UCSD-AML1 (cell line): Measurements from ENCODE around the gene PRKD1.
"Not testable (repeated sequence)": the region's sequence is repeated elsewhere in the genome, so short reads cannot be mapped to it uniquely, and the experiment has no call there.

Source experiments
- DNase-seq: peaks from one replicate; lab custom pipeline; 2025; ENCODE audit not compliant: unreplicated experiment; lab: John Stamatoyannopoulos, UW

The PRKD1 gene

DNA sequence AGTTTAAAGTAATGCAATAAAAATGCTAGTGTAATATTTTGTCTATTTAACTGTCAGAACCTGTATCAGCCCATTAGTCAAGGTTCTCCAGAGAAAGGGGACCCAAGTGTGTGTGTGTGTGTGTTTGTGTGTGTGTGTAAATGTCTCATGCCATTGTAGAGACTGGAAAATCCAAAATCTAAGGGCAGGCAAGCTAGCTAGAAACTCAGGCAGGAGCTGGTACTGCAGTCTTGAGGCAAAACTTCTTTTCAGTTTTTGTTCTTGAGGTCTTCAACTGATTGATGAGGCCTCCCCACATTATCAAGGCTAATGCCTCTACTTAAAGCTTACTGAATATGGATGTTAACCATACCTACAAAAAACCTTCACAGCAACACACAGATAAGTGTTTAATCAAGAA lies 126.7 kb downstream of the PRKD1 start:
- no peak for DNase-seq

DNA sequence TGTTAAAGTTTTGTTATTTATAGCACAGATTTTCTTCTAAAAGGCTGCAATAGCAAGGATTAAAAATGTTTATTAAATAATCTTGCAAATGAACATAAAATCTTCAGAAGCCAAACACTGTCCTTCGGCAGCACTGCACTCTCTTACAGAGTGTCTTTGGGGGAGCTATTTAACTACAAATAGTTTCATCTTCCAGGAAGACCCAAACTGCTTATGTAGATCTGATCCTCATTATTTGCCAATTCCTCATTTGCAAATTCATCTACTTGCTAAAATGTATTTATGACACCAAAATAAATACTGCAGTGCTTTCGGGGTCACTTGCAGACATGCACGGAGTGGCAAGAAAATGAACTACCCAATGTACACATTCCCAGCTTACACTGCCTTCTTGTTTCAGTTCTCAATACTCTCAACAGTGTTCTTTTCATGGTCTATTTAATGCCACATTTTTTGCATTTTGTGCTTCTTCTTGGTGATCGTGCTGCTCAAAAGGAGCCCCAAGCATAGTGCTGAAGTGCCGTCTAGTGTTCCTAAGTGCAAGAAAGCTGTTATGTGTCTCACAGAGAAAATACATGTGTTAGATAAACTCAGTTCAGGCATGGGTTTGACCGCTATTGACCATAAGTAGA lies 128.1 kb downstream of the PRKD1 start:
- no peak for DNase-seq

- no peak for DNase-seq
These were observed 128.8 kb downstream of the PRKD1 start for GRCh38 chr14:29798811-29799210.

GRCh38 chr14:29798108-29798663 lies 129.5 kb downstream of the PRKD1 start:
- DNase-seq = no peak

GRCh38 chr14:29796853-29797252 lies 130.8 kb downstream of the PRKD1 start:
- no peak for DNase-seq

DNA sequence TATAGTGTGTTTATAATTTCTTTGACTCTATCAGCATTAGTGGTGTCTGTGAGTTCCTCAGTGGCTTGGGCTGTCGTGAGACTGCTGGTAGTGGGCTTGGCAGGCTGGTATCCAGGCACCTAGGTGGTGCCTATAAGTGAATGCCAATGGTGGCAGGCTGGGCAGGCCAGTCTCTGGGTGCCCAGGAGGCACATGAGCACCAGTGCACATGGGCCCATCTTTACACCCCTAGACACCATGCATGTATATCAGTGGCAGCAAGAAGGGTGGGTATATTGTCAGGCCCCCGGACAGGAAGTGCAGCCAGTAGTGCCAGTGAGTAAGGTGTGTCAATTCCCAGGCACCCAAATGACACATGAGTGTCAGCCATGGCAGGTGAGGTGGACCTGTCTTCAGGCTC lies 138.2 kb downstream of the PRKD1 start:
- no peak for DNase-seq

GRCh38 chr14:29788093-29788492 lies 139.6 kb downstream of the PRKD1 start:
- DNase-seq = no peak

GRCh38 chr14:29783556-29783955 lies 144.1 kb downstream of the PRKD1 start:
- DNase-seq = no peak

DNA sequence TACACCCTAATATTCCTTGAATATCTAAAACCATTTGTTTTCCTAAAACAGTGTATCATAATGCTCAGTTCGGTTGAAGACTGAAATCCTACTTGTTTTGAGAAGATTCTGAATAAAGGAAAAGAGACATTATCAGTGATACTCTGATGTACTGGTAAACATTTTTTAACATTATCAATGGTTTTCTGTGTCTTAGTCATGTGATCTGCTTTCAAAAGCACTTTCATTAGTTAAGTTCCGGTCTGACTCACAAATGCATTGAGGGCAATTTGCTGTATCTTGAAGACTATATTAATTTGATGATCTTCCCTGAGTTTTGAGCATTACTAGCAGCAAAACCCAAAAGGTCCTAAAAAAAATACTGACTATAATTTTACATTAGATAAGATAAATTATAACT lies 145.6 kb downstream of the PRKD1 start:
- no peak for DNase-seq

DNA sequence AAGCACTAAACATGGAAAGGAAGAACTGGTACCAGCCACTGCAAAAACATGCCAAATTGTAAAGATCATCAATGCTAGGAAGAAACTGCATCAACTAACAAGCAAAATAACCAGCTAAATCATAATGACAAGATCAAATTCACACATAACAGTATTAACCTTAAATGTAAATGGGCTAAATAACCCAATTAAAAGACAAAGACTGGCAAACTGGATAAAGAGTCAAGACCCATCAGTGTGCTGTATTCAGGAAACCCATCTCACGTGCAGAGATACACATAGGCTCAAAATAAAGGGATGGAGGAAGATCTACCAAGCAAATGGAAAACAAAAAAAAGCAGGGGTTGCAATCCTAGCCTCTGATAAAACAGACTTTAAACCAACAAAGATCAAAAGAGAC lies 150.5 kb downstream of the PRKD1 start:
- not testable (repeated sequence) for DNase-seq

- no peak for DNase-seq
These were observed 153.7 kb downstream of the PRKD1 start for GRCh38 chr14:29773990-29774389.

DNA sequence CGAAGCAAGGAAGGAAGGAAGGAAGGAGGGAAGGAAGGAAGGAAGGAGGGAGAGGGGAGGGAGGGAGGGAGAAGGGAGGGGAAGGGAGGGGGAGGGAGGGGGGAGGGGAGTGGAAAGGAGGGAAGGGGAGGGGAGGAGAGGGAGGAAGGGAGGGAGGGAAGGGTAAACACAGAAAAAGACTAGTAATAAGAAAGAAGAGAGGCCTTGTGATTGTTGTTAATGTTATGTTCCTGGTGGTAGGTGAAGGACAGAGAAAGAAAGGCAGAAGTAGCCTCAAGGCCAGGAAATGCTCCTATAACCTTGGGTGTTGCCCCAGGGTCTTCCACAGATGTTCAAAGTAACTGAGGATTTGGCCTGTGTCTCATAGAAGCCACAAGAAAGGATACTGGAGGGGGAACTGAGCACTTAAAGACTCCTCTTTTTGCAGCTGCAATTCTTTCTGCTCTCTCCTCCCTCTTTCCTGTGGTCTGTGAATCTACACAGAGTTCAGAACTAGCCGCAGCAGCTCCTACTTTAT lies 164.2 kb downstream of the PRKD1 start:
- DNase-seq = no peak

DNA sequence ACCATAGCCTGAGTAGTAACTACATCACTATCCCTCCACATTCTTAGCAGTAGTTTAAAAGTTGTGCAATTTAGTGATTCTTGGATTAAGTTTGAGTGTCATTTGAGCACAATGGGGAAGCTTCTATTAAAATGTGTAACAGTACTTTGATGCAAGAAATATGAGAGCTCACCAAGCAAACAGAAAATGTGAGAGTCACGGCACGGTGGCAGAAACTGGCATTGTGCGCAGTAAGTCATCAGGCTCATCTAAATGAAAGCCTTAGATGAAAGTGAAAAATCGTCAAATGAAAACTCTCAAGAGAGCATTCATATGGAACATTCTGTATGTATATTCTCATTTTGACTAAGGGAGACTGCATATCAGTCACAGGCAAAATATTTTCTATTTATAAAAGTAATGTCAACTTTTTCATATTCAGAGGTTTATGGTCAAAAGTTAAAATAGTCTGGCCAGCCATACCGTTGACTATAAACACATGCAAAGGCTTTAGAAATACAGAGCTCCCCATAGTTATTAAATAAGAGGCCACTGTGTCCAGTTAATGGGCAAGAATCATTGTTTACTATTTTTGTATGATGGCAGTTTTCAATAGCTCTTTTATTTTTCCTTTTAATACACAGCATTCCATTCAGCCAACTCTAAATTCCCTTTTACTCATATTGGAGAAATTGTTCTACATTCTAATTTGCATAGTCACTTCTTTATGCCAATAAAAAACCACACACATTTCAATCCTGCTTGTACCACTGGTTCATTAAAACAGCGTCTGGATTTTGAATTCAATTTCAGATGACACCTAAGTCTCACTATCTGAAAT lies 167.9 kb downstream of the PRKD1 start:
- DNase-seq = no peak

- DNase-seq = no peak
These were observed 169.9 kb downstream of the PRKD1 start for GRCh38 chr14:29757711-29758233.

GRCh38 chr14:29757188-29757680 lies 170.4 kb downstream of the PRKD1 start:
- no peak for DNase-seq

GRCh38 chr14:29756019-29756385 lies 171.6 kb downstream of the PRKD1 start:
- no peak for DNase-seq

- DNase-seq = no peak
These were observed 172.2 kb downstream of the PRKD1 start for GRCh38 chr14:29755311-29756018.

- no peak for DNase-seq
These were observed 173.5 kb downstream of the PRKD1 start for GRCh38 chr14:29754134-29754533.

GRCh38 chr14:29752221-29752923 lies 175.3 kb downstream of the PRKD1 start:
- DNase-seq = no peak

- DNase-seq = no peak
These were observed 177.8 kb downstream of the PRKD1 start for GRCh38 chr14:29749829-29750228.

GRCh38 chr14:29749327-29749726 lies 178.3 kb downstream of the PRKD1 start:
- DNase-seq = no peak
